ENCODE results near the gene RTP3. TPM values are rescaled to one million over a fixed set of nuclear protein-coding genes. Genes with fewer than 3 reads are reported as not detected.

Gene RTP3
- total RNA-seq, 2 experiments from 2014 or later, result not detected

GRCh38 chr3:46549408-46549904 is 51.7 kb downstream of the RTP3 start:
- no peak overlapping the region for H3K27ac Mint-ChIP-seq
- H3K36me3 Mint-ChIP-seq (ENCODE audit: low read depth), result no peaks in the 10 kb centered on the region
- ChIA-PET CTCF (interaction anchor here (0.6 to 3.0 kb wide), 4 partner anchors 9 to 629 kb away, joined by 4 to 15 read pairs (median 10); no protein-coding TSS in a partner anchor), POLR2A (interaction anchor here (1.9 to 2.3 kb wide), 2 partner anchors 10 to 60 kb away, joined by 7 read pairs; no protein-coding TSS in a partner anchor)
- H3K4me3 Mint-ChIP-seq, result no peak overlapping the region
- no peaks in the 10 kb centered on the region for H3K9me3 Mint-ChIP-seq
- DNase-seq, result no peak
- H3K27me3 Mint-ChIP-seq, result peaks cover 20% of the 10 kb centered on the region
- peaks cover 24% of the 10 kb centered on the region for H3K4me1 Mint-ChIP-seq

GRCh38 chr3:46549989-46550388 is 52.2 kb downstream of the RTP3 start:
- Mint-ChIP-seq H3K36me3 (ENCODE audit: low read depth) (no peaks in the 10 kb centered on the region), H3K4me1 (peaks cover 22% of the 10 kb centered on the region), H3K27ac (no peak overlapping the region), H3K9me3 (no peaks in the 10 kb centered on the region), H3K27me3 (peaks cover 23% of the 10 kb centered on the region), H3K4me3 (no peak overlapping the region)
- ChIA-PET CTCF (interaction anchor here (0.6 to 3.0 kb wide), 5 partner anchors 8 to 629 kb away, joined by 4 to 15 read pairs (median 12); no protein-coding TSS in a partner anchor), POLR2A (interaction anchor here (1.9 to 2.3 kb wide), 2 partner anchors 11 to 61 kb away, joined by 7 read pairs; no protein-coding TSS in a partner anchor)
- no peak for DNase-seq

Other genes starting within 250 kb of the RTP3 start
- gene CCR2, start 143.9 kb upstream of the RTP3 start, total RNA-seq, result 100 to 1,000 TPM; 167 to 174 TPM
- gene CCR5, start 127.0 kb upstream of the RTP3 start, total RNA-seq, result 10 to 100 TPM; 80.2 to 85.3 TPM
- 1 to 10 TPM; 5.4 to 6.2 TPM for gene CCRL2, start 90.7 kb upstream of the RTP3 start, total RNA-seq
- gene LTF, start 33.1 kb upstream of the RTP3 start, total RNA-seq, result not detected
- under 1 TPM; 0.35 to 0.43 TPM for gene LRRC2, start 68.3 kb downstream of the RTP3 start, total RNA-seq
- not detected for gene FAM240A, start 114.5 kb downstream of the RTP3 start, total RNA-seq
- 1 to 10 TPM; 6.9 to 7.4 TPM for gene ALS2CL, start 195.7 kb downstream of the RTP3 start, total RNA-seq
- gene TMIE, start 203.4 kb downstream of the RTP3 start, total RNA-seq, result under 1 TPM; 0.20 to 0.63 TPM
- not detected for gene PRSS50, start 219.9 kb downstream of the RTP3 start, total RNA-seq